HEK293 (cell line): ENCODE data around the gene CASZ1.

ENCODE experiments used
- CTCF ChIA-PET: fragments of 350-600 bp; formaldehyde crosslinking; extraction: SDS; loops from one replicate; lab custom pipeline; 2021; ENCODE audit warnings: antibody characterized with exemption; lab: Yijun Ruan, JAX
- POLR2A ChIA-PET: fragments of 300-600 bp; formaldehyde crosslinking; extraction: SDS; loops from one replicate; lab custom pipeline; 2020; ENCODE audit warnings: antibody characterized with exemption, inconsistent platforms; lab: Yijun Ruan, JAX
- H3K27ac ChIP-seq: fragments of 200-500 bp; sonication (Bioruptor generic); 2 replicates; pipeline ENCODE4 v1.5.1; 2014; ENCODE audit warnings: low read depth, low read length, control low read depth, inconsistent platforms; ENCODE audit errors: extremely low read depth
- H3K36me3 ChIP-seq, 2 experiments: fragments of 200-500 bp in 1 of 2; sonication (Bioruptor generic) in 1 of 2; 1 replicate in 1 of 2; 2 replicates in 1 of 2; pipeline ENCODE4 v1.5.1; 2014 to 2017; ENCODE audit warnings: inconsistent platforms in 2 of 2, low read length in 2 of 2; ENCODE audit not compliant: control insufficient read depth in 2 of 2, insufficient read depth in 1 of 2
- H3K4me1 ChIP-seq: fragments of 200-500 bp; sonication (Bioruptor generic); 2 replicates; pipeline ENCODE4 v1.5.1; 2014; ENCODE audit warnings: mild to moderate bottlenecking, low read length, inconsistent platforms; ENCODE audit not compliant: control insufficient read depth, insufficient read depth
- H3K4me3 ChIP-seq: 2 replicates; pipeline ENCODE4 v1.5.1; 2011; ENCODE audit warnings: low read depth, mild to moderate bottlenecking, control low read depth, low read length, moderate library complexity
- H3K9me3 ChIP-seq: fragments of 200-500 bp; sonication (Bioruptor generic); 2 replicates; pipeline ENCODE4 v1.5.1; 2014; ENCODE audit warnings: low read depth, low read length, inconsistent platforms; ENCODE audit not compliant: control insufficient read depth, insufficient read depth
- GLIS1 ChIP-seq: fragments of 450-650 bp; formaldehyde crosslinking; IDR thresholded peaks from 2 replicates; pipeline ENCODE4 v1.5.1; 2016; ENCODE audit warnings: missing biosample characterization, missing genetic modification characterization
- GLIS2 ChIP-seq: fragments of 450-650 bp; formaldehyde crosslinking; IDR thresholded peaks from 2 replicates; pipeline ENCODE4 v1.5.1; 2016; ENCODE audit warnings: missing biosample characterization, missing genetic modification characterization
- KLF8 ChIP-seq: fragments of 450-650 bp; formaldehyde crosslinking; IDR thresholded peaks from 2 replicates; pipeline ENCODE4 v1.5.1; 2016; ENCODE audit warnings: missing biosample characterization, missing genetic modification characterization
- OSR2 ChIP-seq: fragments of 450-650 bp; formaldehyde crosslinking; IDR thresholded peaks from 2 replicates; pipeline ENCODE4 v1.5.1; 2016; ENCODE audit warnings: missing biosample characterization, missing genetic modification characterization
- SP7 ChIP-seq: fragments of 450-650 bp; formaldehyde crosslinking; IDR thresholded peaks from 2 replicates; pipeline ENCODE4 v1.5.1; 2016; ENCODE audit warnings: missing biosample characterization, missing genetic modification characterization
- ZIC2 ChIP-seq: fragments of 450-650 bp; formaldehyde crosslinking; IDR thresholded peaks from 2 replicates; pipeline ENCODE4 v1.5.1; 2016; ENCODE audit warnings: missing biosample characterization, missing genetic modification characterization
- ZNF223 ChIP-seq: fragments of 450-650 bp; formaldehyde crosslinking; IDR thresholded peaks from 2 replicates; pipeline ENCODE4 v1.5.1; 2016; ENCODE audit warnings: missing biosample characterization, missing genetic modification characterization
- ZNF596 ChIP-seq: fragments of 450-650 bp; IDR thresholded peaks from 2 replicates; pipeline ENCODE4 v1.5.0; 2018; ENCODE audit warnings: missing biosample characterization, mild to moderate bottlenecking, missing genetic modification characterization, moderate library complexity
- ZNF654 ChIP-seq: fragments of 450-650 bp; formaldehyde crosslinking; IDR thresholded peaks from 2 replicates; pipeline ENCODE4 v1.5.1; 2016; ENCODE audit warnings: low read depth, missing biosample characterization, missing genetic modification characterization
- TF ChIP-seq, protein P1 (sequence below): fragments of 450-650 bp; formaldehyde crosslinking; IDR thresholded peaks from 2 replicates; pipeline ENCODE4 v1.5.1; 2016; ENCODE audit warnings: missing biosample characterization, missing genetic modification characterization
- TF ChIP-seq, protein P2 (sequence below): fragments of 450-650 bp; formaldehyde crosslinking; conservative IDR thresholded peaks from 2 replicates; pipeline ENCODE4 v1.5.1; 2016; ENCODE audit warnings: low read depth, missing biosample characterization, missing genetic modification characterization

Gene CASZ1

DNA sequence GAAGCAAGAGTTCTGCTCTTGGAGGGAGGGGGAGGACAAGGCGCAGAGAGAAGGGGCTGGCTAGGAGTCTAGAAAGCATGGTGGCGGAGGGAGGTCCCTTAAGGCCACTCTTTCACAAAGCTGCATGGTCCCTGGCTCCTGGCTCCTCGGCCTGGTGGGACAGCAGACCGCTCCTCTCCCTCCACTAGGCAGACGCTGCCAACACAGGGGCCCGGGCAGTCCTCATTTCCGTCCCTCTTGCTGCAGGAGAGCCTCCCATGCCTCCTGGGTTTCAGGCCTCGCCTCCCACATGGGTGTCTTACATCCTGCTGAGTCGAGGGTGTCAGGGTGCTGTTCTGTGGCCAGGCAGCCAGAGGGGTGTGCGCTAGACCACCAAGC is 108.0 kb downstream of the CASZ1 start:
- Histone ChIP-seq H3K9me3 (no peaks in the 10 kb centered on the region), H3K4me1 (peaks cover 11% of the 10 kb centered on the region), H3K36me3 (no peaks in the 10 kb centered on the region), H3K27ac (no peak overlapping the region), H3K4me3 (no peak overlapping the region)
- ChIA-PET CTCF (interaction anchor here (0.6 kb wide), 1 partner anchor 94 kb away, joined by 6 read pairs; no protein-coding TSS in a partner anchor), POLR2A (no interaction called here)
- TF ChIP-seq ZIC2 (tag by site-specific recombination) = 0 out of 2 replicates have a peak, but pooled peaks have one; percentile 26
- no peak for TF ChIP-seq KLF8 (tag by site-specific recombination)
- no peak for TF ChIP-seq ZNF596 (tag by site-specific recombination)
- peak; percentile 30 for TF ChIP-seq GLIS1 (tag by site-specific recombination)
- 0 out of 2 replicates have a peak, but pooled peaks have one; percentile 18 for TF ChIP-seq GLIS2

DNA sequence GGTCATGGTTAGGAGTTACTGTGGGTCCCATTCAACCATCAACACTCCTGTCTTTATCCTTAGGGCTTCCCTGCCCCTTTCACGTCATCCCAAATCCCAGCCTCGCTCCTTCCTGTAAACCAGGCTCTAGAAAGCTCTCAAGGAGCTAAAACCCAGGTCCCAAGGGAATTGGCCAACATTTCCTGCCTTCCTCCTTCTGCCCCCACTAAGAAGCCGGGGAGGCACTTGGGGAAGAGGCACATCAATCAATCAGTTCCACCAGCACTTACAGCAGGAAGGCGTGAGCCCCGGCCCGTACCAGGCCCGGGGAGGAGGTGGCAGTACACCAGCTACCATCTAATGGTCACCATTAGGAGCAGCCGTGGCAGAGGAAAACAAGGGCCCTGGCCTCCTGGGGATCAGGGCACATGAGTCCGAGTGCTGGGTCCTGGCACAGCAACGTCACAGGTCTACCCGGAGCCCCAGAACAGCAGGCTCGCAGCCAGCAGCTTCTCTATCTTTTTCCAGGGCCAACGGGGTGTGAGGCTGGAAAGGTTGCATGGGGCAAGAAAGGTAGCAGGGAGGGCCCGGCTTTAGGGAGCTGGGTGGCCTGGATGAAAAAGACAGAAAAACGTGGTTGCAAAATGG is 108.6 kb downstream of the CASZ1 start:
- Histone ChIP-seq H3K36me3 (no peaks in the 10 kb centered on the region), H3K4me1 (peaks cover 8% of the 10 kb centered on the region), H3K9me3 (no peaks in the 10 kb centered on the region), H3K27ac (no peak overlapping the region), H3K4me3 (no peak overlapping the region)
- CTCF ChIA-PET = interaction anchor here (0.6 kb wide), 1 partner anchor 176 kb away, joined by 4 read pairs; no protein-coding TSS in a partner anchor
- TF ChIP-seq OSR2 = peak; percentile 38; the same call in 1 of the 2 replicates
- TF ChIP-seq SP7 = peak; percentile 31; the same call in 1 of the 2 replicates
- TF ChIP-seq GLIS1 (tag by site-specific recombination) = peak; percentile 76
- TF ChIP-seq ZNF223 (tag by site-specific recombination) = no peak
- TF ChIP-seq, all 188 proteins: peak for 3
- POLR2A ChIA-PET = no interaction called here

DNA sequence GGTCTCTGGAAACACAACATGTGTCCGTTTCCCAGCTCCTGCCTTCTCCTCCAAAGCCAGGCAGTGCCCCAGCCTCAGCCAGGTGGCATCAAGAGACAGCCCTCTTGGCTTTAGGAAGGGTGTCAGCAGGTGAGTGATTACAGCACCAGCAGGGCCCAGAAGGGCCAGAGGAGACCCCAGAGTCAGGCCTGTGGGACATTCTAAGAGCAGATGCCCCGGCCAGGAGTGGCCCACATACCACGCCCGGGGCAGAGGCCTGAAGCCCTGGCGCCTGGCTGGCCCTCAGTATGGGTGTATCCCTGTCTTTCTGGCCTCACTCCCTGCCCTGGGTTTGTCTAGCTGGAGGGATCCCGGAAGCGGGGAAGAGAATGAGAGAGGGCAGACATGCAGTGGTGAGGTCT is 109.2 kb downstream of the CASZ1 start:
- Histone ChIP-seq H3K9me3 (no peaks in the 10 kb centered on the region), H3K4me3 (no peak overlapping the region), H3K36me3 (no peaks in the 10 kb centered on the region), H3K27ac (no peak overlapping the region), H3K4me1 (peaks cover 8% of the 10 kb centered on the region)
- ChIA-PET POLR2A (no interaction called here), CTCF (interaction anchor here (0.5 to 0.6 kb wide), 3 partner anchors 10 to 177 kb away, joined by 3 to 4 read pairs (median 3); no protein-coding TSS in a partner anchor)
- TF ChIP-seq, protein P1, sequence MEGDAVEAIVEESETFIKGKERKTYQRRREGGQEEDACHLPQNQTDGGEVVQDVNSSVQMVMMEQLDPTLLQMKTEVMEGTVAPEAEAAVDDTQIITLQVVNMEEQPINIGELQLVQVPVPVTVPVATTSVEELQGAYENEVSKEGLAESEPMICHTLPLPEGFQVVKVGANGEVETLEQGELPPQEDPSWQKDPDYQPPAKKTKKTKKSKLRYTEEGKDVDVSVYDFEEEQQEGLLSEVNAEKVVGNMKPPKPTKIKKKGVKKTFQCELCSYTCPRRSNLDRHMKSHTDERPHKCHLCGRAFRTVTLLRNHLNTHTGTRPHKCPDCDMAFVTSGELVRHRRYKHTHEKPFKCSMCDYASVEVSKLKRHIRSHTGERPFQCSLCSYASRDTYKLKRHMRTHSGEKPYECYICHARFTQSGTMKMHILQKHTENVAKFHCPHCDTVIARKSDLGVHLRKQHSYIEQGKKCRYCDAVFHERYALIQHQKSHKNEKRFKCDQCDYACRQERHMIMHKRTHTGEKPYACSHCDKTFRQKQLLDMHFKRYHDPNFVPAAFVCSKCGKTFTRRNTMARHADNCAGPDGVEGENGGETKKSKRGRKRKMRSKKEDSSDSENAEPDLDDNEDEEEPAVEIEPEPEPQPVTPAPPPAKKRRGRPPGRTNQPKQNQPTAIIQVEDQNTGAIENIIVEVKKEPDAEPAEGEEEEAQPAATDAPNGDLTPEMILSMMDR (tag by site-specific recombination) = no peak
- no peak for TF ChIP-seq ZNF654 (tag by site-specific recombination)
- TF ChIP-seq, protein P2, sequence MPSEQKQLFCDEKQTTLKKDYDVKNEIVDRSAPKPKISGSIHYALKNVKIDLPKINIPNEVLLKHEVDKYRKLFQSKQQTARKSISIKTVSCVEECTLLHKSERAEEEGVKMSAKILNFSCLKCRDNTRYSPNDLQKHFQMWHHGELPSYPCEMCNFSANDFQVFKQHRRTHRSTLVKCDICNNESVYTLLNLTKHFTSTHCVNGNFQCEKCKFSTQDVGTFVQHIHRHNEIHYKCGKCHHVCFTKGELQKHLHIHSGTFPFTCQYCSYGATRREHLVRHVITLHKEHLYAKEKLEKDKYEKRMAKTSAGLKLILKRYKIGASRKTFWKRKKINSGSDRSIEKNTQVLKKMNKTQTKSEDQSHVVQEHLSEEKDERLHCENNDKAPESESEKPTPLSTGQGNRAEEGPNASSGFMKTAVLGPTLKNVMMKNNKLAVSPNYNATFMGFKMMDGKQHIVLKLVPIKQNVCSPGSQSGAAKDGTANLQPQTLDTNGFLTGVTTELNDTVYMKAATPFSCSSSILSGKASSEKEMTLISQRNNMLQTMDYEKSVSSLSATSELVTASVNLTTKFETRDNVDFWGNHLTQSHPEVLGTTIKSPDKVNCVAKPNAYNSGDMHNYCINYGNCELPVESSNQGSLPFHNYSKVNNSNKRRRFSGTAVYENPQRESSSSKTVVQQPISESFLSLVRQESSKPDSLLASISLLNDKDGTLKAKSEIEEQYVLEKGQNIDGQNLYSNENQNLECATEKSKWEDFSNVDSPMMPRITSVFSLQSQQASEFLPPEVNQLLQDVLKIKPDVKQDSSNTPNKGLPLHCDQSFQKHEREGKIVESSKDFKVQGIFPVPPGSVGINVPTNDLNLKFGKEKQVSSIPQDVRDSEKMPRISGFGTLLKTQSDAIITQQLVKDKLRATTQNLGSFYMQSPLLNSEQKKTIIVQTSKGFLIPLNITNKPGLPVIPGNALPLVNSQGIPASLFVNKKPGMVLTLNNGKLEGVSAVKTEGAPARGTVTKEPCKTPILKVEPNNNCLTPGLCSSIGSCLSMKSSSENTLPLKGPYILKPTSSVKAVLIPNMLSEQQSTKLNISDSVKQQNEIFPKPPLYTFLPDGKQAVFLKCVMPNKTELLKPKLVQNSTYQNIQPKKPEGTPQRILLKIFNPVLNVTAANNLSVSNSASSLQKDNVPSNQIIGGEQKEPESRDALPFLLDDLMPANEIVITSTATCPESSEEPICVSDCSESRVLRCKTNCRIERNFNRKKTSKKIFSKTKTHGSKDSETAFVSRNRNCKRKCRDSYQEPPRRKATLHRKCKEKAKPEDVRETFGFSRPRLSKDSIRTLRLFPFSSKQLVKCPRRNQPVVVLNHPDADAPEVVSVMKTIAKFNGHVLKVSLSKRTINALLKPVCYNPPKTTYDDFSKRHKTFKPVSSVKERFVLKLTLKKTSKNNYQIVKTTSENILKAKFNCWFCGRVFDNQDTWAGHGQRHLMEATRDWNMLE (tag by site-specific recombination) = no peak
- TF ChIP-seq, all 188 proteins: peak for 0
